AG09319 (cell line): ENCODE results near the gene ZNF436.

ENCODE experiments used
- DNase-seq: peaks from one replicate; pipeline ENCODE4 v3.0.0-alpha.2; 2010; ENCODE audit warnings: low read depth; ENCODE audit errors: extremely low read depth
- CTCF ChIP-seq: IDR thresholded peaks from 2 replicates; pipeline ENCODE4 v1.5.1; 2011; ENCODE audit warnings: low read depth, mild to moderate bottlenecking, inconsistent platforms, low read length, moderate library complexity

Gene ZNF436

GRCh38 chr1:23392125-23392855, 22.7 kb upstream of the ZNF436 start:
- TF ChIP-seq CTCF: no peak
- DNase-seq: no peak

- DNase-seq: no peak
- no peak for TF ChIP-seq CTCF
Observed at GRCh38 chr1:23389837-23390321, 20.2 kb upstream of the ZNF436 start.

GRCh38 chr1:23387494-23387893, 17.9 kb upstream of the ZNF436 start:
- no peak for DNase-seq
- TF ChIP-seq CTCF: no peak

- no peak for DNase-seq
- TF ChIP-seq CTCF: no peak
Observed at GRCh38 chr1:23385119-23385621, 15.5 kb upstream of the ZNF436 start.

GRCh38 chr1:23384312-23385058, 14.8 kb upstream of the ZNF436 start:
- TF ChIP-seq CTCF: no peak
- DNase-seq: no peak

- no peak for DNase-seq
- TF ChIP-seq CTCF: no peak
Observed at GRCh38 chr1:23383577-23384311, 14.1 kb upstream of the ZNF436 start.
